ENCODE measurements around the gene COMT. TPM values are rescaled to one million over a fixed set of nuclear protein-coding genes. Genes with fewer than 3 reads are reported as not detected.

COMT gene
- total and polyA plus RNA-seq, 9 of the 15 experiments (the other 6 are each of a cell fraction or from before 2014, with no cell fraction given): 12.5 to 351 (median 155) TPM

DNA sequence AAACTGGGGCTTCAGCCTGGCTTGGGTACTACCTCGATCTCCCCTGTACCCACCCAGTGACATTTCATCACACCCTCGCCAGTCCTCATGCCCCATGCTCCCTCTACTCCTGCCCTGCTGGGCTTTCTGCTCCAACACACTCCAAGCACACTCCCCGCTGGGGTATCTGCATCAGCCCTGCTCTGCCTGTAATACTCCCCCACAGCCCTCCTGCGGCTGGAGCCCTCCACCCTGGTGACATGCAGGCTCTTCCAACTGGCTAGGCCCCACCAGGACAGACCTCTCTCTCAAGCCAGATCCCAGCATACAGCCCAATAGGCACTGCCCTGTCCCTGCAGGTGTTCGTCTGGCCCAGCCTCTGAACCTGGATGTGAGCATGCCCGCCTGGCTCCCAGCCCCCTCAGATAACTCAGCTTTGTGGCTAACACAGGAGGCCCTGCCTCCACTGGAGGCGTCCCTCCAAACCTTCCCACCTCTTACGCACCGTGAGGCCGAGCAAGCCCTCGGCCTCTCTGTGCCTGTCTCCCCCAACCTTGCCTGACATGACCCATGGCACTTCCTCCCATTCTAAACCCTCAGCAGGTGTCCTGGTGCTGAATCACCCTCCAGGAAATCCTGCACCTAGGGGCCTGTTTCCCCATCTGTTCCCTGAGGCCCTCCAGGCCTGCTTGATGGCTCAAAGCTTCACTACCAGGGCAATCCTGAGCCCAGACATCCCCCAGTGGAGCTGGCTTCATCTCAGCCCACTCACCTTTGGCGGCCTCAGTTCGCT is 33.5 kb downstream of the COMT start (continued):
- no peak for TF ChIP-seq RERE (CRISPR knock-in tag; IDR thresholded peaks at IDR 0.05; ENCODE audit: borderline replicate concordance)
- TF ChIP-seq SREBF2 (CRISPR knock-in tag; IDR thresholded peaks at IDR 0.05): no peak
- TF ChIP-seq MED1 (CRISPR knock-in tag; IDR thresholded peaks at IDR 0.05; ENCODE audit: borderline replicate concordance): no peak
- TF ChIP-seq, protein P1, sequence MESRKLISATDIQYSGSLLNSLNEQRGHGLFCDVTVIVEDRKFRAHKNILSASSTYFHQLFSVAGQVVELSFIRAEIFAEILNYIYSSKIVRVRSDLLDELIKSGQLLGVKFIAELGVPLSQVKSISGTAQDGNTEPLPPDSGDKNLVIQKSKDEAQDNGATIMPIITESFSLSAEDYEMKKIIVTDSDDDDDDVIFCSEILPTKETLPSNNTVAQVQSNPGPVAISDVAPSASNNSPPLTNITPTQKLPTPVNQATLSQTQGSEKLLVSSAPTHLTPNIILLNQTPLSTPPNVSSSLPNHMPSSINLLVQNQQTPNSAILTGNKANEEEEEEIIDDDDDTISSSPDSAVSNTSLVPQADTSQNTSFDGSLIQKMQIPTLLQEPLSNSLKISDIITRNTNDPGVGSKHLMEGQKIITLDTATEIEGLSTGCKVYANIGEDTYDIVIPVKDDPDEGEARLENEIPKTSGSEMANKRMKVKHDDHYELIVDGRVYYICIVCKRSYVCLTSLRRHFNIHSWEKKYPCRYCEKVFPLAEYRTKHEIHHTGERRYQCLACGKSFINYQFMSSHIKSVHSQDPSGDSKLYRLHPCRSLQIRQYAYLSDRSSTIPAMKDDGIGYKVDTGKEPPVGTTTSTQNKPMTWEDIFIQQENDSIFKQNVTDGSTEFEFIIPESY (CRISPR knock-in tag; IDR thresholded peaks at IDR 0.05): no peak
- no peak for TF ChIP-seq JUNB (CRISPR knock-in tag; conservative IDR thresholded peaks at IDR 0.05)
- no peak for TF ChIP-seq ZNF143 (CRISPR knock-in tag; IDR thresholded peaks at IDR 0.05)
- TF ChIP-seq HDAC3 (IDR thresholded peaks at IDR 0.05; ENCODE audit: borderline replicate concordance, partially characterized antibody): no peak
- TF ChIP-seq ZNF644 (tag; IDR thresholded peaks at IDR 0.05; ENCODE audit: low read depth): no peak
- no peak for TF ChIP-seq ZNF717 (CRISPR knock-in tag; IDR thresholded peaks at IDR 0.05)
- TF ChIP-seq, protein P2, sequence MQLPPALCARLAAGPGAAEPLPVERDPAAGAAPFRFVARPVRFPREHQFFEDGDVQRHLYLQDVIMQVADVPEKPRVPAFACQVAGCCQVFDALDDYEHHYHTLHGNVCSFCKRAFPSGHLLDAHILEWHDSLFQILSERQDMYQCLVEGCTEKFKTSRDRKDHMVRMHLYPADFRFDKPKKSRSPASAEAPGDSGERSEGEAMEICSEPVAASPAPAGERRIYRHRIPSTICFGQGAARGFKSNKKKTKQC (CRISPR knock-in tag; IDR thresholded peaks at IDR 0.05): no peak
- TF ChIP-seq ZNF184 (CRISPR knock-in tag; IDR thresholded peaks at IDR 0.05): no peak
- no peak for TF ChIP-seq TCFL5 (CRISPR knock-in tag; conservative IDR thresholded peaks at IDR 0.05)
- TF ChIP-seq CSDE1 (IDR thresholded peaks at IDR 0.05): no peak
- no peak for TF ChIP-seq ZBTB17 (CRISPR knock-in tag; IDR thresholded peaks at IDR 0.05)
- TF ChIP-seq, protein P3, sequence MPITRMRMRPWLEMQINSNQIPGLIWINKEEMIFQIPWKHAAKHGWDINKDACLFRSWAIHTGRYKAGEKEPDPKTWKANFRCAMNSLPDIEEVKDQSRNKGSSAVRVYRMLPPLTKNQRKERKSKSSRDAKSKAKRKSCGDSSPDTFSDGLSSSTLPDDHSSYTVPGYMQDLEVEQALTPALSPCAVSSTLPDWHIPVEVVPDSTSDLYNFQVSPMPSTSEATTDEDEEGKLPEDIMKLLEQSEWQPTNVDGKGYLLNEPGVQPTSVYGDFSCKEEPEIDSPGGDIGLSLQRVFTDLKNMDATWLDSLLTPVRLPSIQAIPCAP (CRISPR knock-in tag; IDR thresholded peaks at IDR 0.05; ENCODE audit: borderline replicate concordance): no peak
- no peak for TF ChIP-seq ZKSCAN8 (CRISPR knock-in tag; IDR thresholded peaks at IDR 0.05)
- TF ChIP-seq LARP7 (IDR thresholded peaks at IDR 0.05): no peak
- no peak for TF ChIP-seq FOSL1 (tag; conservative IDR thresholded peaks at IDR 0.05)
- TF ChIP-seq MEF2A (IDR thresholded peaks at IDR 0.05; ENCODE audit: control insufficient read depth, low read depth, low read length): no peak
- no peak for TF ChIP-seq POLR3G (IDR thresholded peaks at IDR 0.05; ENCODE audit: extremely low read depth, insufficient read length, insufficient replicate concordance)
